ENCODE data around the gene RETREG2.

DNA sequence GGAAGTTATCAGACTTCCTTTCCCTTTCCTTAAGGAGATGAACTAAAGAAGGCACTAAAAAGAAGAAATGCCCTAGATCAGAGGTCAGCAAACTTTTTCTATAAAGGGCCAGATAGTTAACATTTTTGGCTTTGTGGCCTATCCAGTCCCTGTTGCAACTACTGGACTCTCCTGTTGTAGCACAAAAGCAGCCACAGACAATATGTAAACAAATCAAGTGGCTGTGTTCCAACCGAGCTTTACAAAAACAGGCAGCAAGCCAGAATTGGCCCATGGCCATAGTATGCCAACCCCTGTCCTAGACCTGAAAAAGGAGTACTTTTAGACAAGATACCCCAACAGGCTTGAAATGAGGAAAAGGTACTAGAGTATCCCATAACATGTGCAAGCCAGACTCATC is 28.4 kb upstream of the RETREG2 start:
- TF ChIP-seq, protein P1, sequence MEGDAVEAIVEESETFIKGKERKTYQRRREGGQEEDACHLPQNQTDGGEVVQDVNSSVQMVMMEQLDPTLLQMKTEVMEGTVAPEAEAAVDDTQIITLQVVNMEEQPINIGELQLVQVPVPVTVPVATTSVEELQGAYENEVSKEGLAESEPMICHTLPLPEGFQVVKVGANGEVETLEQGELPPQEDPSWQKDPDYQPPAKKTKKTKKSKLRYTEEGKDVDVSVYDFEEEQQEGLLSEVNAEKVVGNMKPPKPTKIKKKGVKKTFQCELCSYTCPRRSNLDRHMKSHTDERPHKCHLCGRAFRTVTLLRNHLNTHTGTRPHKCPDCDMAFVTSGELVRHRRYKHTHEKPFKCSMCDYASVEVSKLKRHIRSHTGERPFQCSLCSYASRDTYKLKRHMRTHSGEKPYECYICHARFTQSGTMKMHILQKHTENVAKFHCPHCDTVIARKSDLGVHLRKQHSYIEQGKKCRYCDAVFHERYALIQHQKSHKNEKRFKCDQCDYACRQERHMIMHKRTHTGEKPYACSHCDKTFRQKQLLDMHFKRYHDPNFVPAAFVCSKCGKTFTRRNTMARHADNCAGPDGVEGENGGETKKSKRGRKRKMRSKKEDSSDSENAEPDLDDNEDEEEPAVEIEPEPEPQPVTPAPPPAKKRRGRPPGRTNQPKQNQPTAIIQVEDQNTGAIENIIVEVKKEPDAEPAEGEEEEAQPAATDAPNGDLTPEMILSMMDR (IDR thresholded peaks at IDR 0.05): no peak
- TF ChIP-seq POLR2A (IDR thresholded peaks at IDR 0.05) (no peak), POLR2AphosphoS5 (IDR thresholded peaks at IDR 0.05; ENCODE audit: insufficient read depth in 1 of 2, low read depth in 1 of 2) (no peak)
